ENCODE results near the gene LRP1B.

GRCh38 chr2:141828761-141829160 is 302.1 kb downstream of the LRP1B start:
- no peak for TF ChIP-seq CTCF (conservative IDR thresholded peaks at IDR 0.05 in 1 of 2, IDR thresholded peaks at IDR 0.05 in 1 of 2; ENCODE audit: low read depth in 1 of 2, low read length in 2 of 2)
- TF ChIP-seq EZH2 (IDR thresholded peaks at IDR 0.05; ENCODE audit: low read length, missing control alignments), result no peak

All from fibroblast of lung (primary cell).